ENCODE results near the gene FBXO24. TPM values are rescaled to one million over a fixed set of nuclear protein-coding genes. Genes with fewer than 3 reads are reported as not detected.

Gene FBXO24
- polyA plus RNA-seq, 1 donor (not counting 4 experiments of a cell fraction or from before 2014, with no cell fraction given): 0.22 TPM

- Histone ChIP-seq H2AFZ (ENCODE audit: control insufficient read depth, low read length) (no peak overlapping the region), H4K20me1 (ENCODE audit: control insufficient read depth, extremely low read depth, insufficient read depth, low read length) (no peaks in the 10 kb centered on the region), H3K4me3 (ENCODE audit: control insufficient read depth in 2 of 3, extremely low read depth in 1 of 3, insufficient read depth in 2 of 3, low read depth in 1 of 3, low read length in 3 of 3) (no peak overlapping the region), H3K27me3 (ENCODE audit: control insufficient read depth, extremely low read depth, insufficient read depth, low read length) (peaks cover 23% of the 10 kb centered on the region), H3K79me2 (ENCODE audit: control insufficient read depth, insufficient read depth, low read length) (no peaks in the 10 kb centered on the region), H3K36me3 (ENCODE audit: control insufficient read depth in 2 of 2, extremely low read depth in 1 of 2, insufficient read depth in 2 of 2, low read length in 2 of 2) (peaks cover 0 to 13% of the 10 kb centered on the region in 2 experiments), H3K9me3 (ENCODE audit: control insufficient read depth, low read depth, low read length) (no peaks in the 10 kb centered on the region), H3K9me1 (ENCODE audit: control insufficient read depth, extremely low read depth, insufficient read depth, low read length) (no peaks in the 10 kb centered on the region), H3K9ac (ENCODE audit: control insufficient read depth, extremely low read depth, insufficient read depth, low read length) (no peak overlapping the region), H3K27ac (ENCODE audit: control insufficient read depth, insufficient read depth, low read length) (no peak overlapping the region), H3K4me2 (ENCODE audit: control insufficient read depth, extremely low read depth, insufficient read depth, low read depth, low read length) (no peak overlapping the region), H3K4me1 (ENCODE audit: control insufficient read depth, extremely low read depth, insufficient read depth, low read length) (peaks cover 3% of the 10 kb centered on the region)
- DNase-seq (ENCODE audit: low read depth, low spot score) (no peak), FAIRE-seq (no peak)
- dilution Hi-C loops (cut with MboI; ENCODE audit: extremely low pct_ligation_motif_present, low sequenced_read_pairs): no loop called here
- TF ChIP-seq CTCF (optimal IDR thresholded peaks at IDR 0.05 in 1 of 3, IDR thresholded peaks at IDR 0.05 in 1 of 3, conservative IDR thresholded peaks at IDR 0.05 in 1 of 3; ENCODE audit: extremely low read depth in 1 of 3, insufficient read depth in 2 of 3, low read length in 3 of 3) (no peak), EZH2 (IDR thresholded peaks at IDR 0.05; ENCODE audit: low read length) (no peak)
Observed at GRCh38 chr7:100572281-100572948, 13.7 kb upstream of the FBXO24 start.

- DNase-seq (ENCODE audit: low read depth, low spot score) (no peak), FAIRE-seq (no peak)
- Histone ChIP-seq H3K36me3 (ENCODE audit: control insufficient read depth in 2 of 2, extremely low read depth in 1 of 2, insufficient read depth in 2 of 2, low read length in 2 of 2) (peaks cover 0 to 19% of the 10 kb centered on the region in 2 experiments), H3K9me3 (ENCODE audit: control insufficient read depth, low read depth, low read length) (no peaks in the 10 kb centered on the region), H4K20me1 (ENCODE audit: control insufficient read depth, extremely low read depth, insufficient read depth, low read length) (no peaks in the 10 kb centered on the region), H3K27me3 (ENCODE audit: control insufficient read depth, extremely low read depth, insufficient read depth, low read length) (peaks cover 23% of the 10 kb centered on the region), H3K4me1 (ENCODE audit: control insufficient read depth, extremely low read depth, insufficient read depth, low read length) (peaks cover 3% of the 10 kb centered on the region), H3K9ac (ENCODE audit: control insufficient read depth, extremely low read depth, insufficient read depth, low read length) (no peak overlapping the region), H3K79me2 (ENCODE audit: control insufficient read depth, insufficient read depth, low read length) (no peaks in the 10 kb centered on the region), H3K4me2 (ENCODE audit: control insufficient read depth, extremely low read depth, insufficient read depth, low read depth, low read length) (no peak overlapping the region), H2AFZ (ENCODE audit: control insufficient read depth, low read length) (no peak overlapping the region), H3K4me3 (ENCODE audit: control insufficient read depth in 2 of 3, extremely low read depth in 1 of 3, insufficient read depth in 2 of 3, low read depth in 1 of 3, low read length in 3 of 3) (no peak overlapping the region), H3K27ac (ENCODE audit: control insufficient read depth, insufficient read depth, low read length) (no peak overlapping the region), H3K9me1 (ENCODE audit: control insufficient read depth, extremely low read depth, insufficient read depth, low read length) (no peaks in the 10 kb centered on the region)
- dilution Hi-C loops (cut with MboI; ENCODE audit: extremely low pct_ligation_motif_present, low sequenced_read_pairs): no loop called here
- TF ChIP-seq CTCF (optimal IDR thresholded peaks at IDR 0.05 in 1 of 3, IDR thresholded peaks at IDR 0.05 in 1 of 3, conservative IDR thresholded peaks at IDR 0.05 in 1 of 3; ENCODE audit: extremely low read depth in 1 of 3, insufficient read depth in 2 of 3, low read length in 3 of 3) (no peak), EZH2 (IDR thresholded peaks at IDR 0.05; ENCODE audit: low read length) (no peak)
Observed at GRCh38 chr7:100572949-100573675, 13.0 kb upstream of the FBXO24 start.
